Astrocyte of the spinal cord (primary cell): ENCODE measurements around the gene ASIC2.

Source experiments
- DNase-seq: peaks from one replicate; pipeline ENCODE4 v3.0.0; 2011; ENCODE audit warnings: low read depth, low spot score
- H3K4me3 ChIP-seq: 2 replicates; pipeline ENCODE4 v1.5.1; 2011; ENCODE audit warnings: low read depth, mild to moderate bottlenecking, low read length, moderate library complexity
- CTCF ChIP-seq: IDR thresholded peaks from 2 replicates; pipeline ENCODE4 v1.5.1; 2012; ENCODE audit warnings: low read depth, mild to moderate bottlenecking, low read length, inconsistent platforms
- in situ Hi-C: cut with HindIII; loops from 2 replicates; pipeline ENCODE4 v1.10.0; 2017; ENCODE audit warnings: low sequenced_read_pairs

The ASIC2 gene

GRCh38 chr17:33144837-33145236 lies 148.3 kb downstream of the ASIC2 start:
- no peak for DNase-seq
- in situ Hi-C loops = no loop called here
- H3K4me3 ChIP-seq = no peak overlapping the region
- no peak for TF ChIP-seq CTCF

DNA sequence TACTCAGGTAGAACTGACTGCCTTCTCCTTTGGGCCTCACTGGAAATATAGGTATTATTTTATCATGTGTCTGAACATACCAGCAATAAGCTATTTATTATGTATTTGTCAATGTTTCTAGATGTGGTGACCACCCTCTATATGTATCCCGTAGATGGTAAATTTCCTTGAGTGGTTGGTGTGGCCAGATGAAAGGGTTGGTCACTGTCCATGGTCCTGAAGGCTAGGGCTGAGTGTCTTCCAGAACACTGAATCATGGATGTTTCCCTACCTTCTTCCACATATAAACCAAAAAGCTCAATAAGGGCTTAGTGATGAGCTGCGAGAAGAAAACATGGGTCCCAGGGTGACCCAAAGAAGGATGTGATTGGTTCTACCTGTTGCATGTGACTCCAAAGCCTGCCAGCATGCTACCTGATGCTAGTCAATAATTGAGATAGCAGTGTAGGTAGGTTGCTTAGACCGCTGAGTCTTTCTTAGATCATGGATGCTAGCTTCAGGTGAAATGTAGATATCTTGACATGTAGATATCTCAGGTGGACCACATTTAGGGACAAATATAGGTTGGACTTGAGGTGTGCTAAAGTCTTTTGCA lies 150.3 kb downstream of the ASIC2 start:
- no peak for DNase-seq
- in situ Hi-C loops = no loop called here
- H3K4me3 ChIP-seq = no peak overlapping the region
- no peak for TF ChIP-seq CTCF

DNA sequence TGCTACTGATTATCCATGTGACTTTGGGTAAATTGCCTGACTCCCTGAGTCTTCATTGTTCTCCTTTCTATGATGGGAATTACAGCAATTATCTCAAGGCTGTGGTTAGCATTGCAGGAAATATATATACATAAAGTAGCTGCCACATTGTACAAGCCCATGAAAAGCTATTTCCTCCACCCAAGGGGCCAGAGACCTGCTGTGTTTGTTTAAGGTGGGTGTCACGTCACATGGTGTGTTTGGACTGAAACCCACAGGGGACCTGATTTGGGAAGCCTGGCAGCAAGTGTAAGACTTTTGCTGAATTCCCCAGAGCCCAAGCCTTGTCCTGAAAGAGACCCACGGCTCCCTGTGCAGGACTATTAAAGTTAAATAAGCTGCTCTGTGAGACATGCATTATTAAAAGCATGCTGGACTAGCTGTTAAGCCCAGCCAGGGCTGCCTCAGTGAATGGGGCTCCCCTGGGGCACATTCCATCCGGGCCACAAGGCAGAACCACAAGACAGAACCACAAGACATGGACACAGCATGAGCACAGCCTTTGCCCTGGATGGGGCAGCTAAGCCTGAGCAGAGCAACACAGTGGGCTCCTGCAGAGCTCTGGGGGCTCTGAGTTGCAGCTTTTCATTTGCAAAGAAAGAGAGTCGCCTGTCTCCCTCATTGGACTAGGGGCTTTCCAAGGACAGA lies 152.5 kb downstream of the ASIC2 start:
- no peak overlapping the region for H3K4me3 ChIP-seq
- no peak for TF ChIP-seq CTCF
- no peak for DNase-seq
- in situ Hi-C loops = no loop called here

GRCh38 chr17:33138627-33139026 lies 154.5 kb downstream of the ASIC2 start:
- no peak overlapping the region for H3K4me3 ChIP-seq
- DNase-seq = no peak
- in situ Hi-C loops = no loop called here
- TF ChIP-seq CTCF = no peak

DNA sequence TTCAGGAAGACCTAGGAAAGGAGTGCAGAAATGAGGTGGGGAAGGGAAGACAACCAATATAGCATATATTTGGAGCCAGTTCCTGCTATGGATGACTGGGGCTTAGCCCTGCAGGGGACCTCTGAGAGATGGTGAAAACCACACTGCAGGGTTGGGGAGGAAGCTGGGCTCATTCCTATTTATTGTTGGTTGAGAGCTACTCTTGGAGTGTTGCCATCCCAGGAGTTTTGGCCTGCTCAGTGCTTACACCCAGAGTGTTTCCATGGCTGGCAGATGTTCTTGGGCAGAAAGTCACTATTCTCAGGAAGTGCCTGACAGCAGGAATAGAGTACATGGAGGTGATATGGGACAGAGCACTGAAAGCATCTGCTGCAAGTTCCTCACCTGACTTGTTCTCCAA lies 155.7 kb downstream of the ASIC2 start:
- DNase-seq = no peak
- in situ Hi-C loops = no loop called here
- H3K4me3 ChIP-seq = no peak overlapping the region
- no peak for TF ChIP-seq CTCF

- no peak for DNase-seq
- in situ Hi-C loops = no loop called here
- no peak for TF ChIP-seq CTCF
- H3K4me3 ChIP-seq = no peak overlapping the region
These were observed 157.4 kb downstream of the ASIC2 start for GRCh38 chr17:33135691-33136090.
